H1 (cell line): ENCODE measurements around the gene CD68. TPM values are rescaled to one million over a fixed set of nuclear protein-coding genes. Genes with fewer than 3 reads are reported as not detected.

Experiments used
- CTCF ChIA-PET: fragments of 300-600 bp; sonication (Branson Sonifier 250); formaldehyde crosslinking; loops from one replicate; lab custom pipeline; 2021; ENCODE audit not compliant: partially characterized antibody; lab: Charles Lee
- POLR2A ChIA-PET: fragments of 300-600 bp; sonication (Branson Sonifier 250); formaldehyde crosslinking; loops from one replicate; lab custom pipeline; 2021; ENCODE audit warnings: inconsistent platforms; ENCODE audit not compliant: partially characterized antibody; lab: Charles Lee
- DNase-seq, 2 experiments: peaks; one replicate each; pipeline versions ENCODE4 v3.0.0 to v3.0.0-alpha.2; 2010 to 2022; ENCODE audit warnings: low spot score in 2 of 2, low read depth in 1 of 2, mixed read lengths in 1 of 2
- FAIRE-seq: peaks from 2 replicates; lab custom pipeline; 2011; peaks lifted over from hg19 to GRCh38; lab: Jason Lieb, UNC
- H2AFZ ChIP-seq: 2 replicates; pipeline ENCODE4 v1.8.1; 2012; ENCODE audit warnings: low read length, inconsistent platforms
- H2AK5ac ChIP-seq: 2 replicates; pipeline ENCODE4 v1.6.1; 2013; ENCODE audit warnings: low read depth, low read length
- H2BK120ac ChIP-seq: replicated peaks from 2 replicates; pipeline ENCODE3; 2013; ENCODE audit warnings: low read depth, low read length, inconsistent platforms
- H2BK12ac ChIP-seq: 2 replicates; pipeline ENCODE4 v1.6.1; 2013; ENCODE audit warnings: low read depth, low read length
- H2BK15ac ChIP-seq: 2 replicates; pipeline ENCODE4 v1.6.1; 2013; ENCODE audit warnings: low read length
- H2BK20ac ChIP-seq: 2 replicates; pipeline ENCODE4 v1.6.1; 2013; ENCODE audit warnings: low read length
- H2BK5ac ChIP-seq: 2 replicates; pipeline ENCODE4 v1.6.1; 2013; ENCODE audit warnings: low read depth, low read length
- H3K14ac ChIP-seq: 2 replicates; pipeline ENCODE4 v1.6.1; 2013; ENCODE audit warnings: inconsistent platforms; ENCODE audit not compliant: insufficient read length
- H3K18ac ChIP-seq: 2 replicates; pipeline ENCODE4 v1.6.1; 2013; ENCODE audit warnings: low read length; ENCODE audit errors: extremely low read depth
- H3K23ac ChIP-seq: 2 replicates; pipeline ENCODE4 v1.6.1; 2013; ENCODE audit warnings: inconsistent platforms; ENCODE audit not compliant: insufficient read length
- H3K23me2 ChIP-seq: 2 replicates; pipeline ENCODE4 v1.6.1; 2013; ENCODE audit warnings: low read depth, low read length
- H3K27ac ChIP-seq: 2 replicates; pipeline ENCODE4 v1.6.1; 2011; ENCODE audit warnings: low read depth, low read length, inconsistent platforms
- H3K27me3 ChIP-seq, 4 experiments: replicated peaks in 1 of 4; 1 replicate in 1 of 4; 2 replicates in 3 of 4; pipeline versions ENCODE4 v1.6.1 to v1.8.1; 2011 to 2013; ENCODE audit warnings: low read length in 3 of 4, mild to moderate bottlenecking in 3 of 4, inconsistent platforms in 2 of 4, mixed read lengths in 2 of 4, moderate library complexity in 1 of 4; ENCODE audit not compliant: control insufficient read depth in 3 of 4, insufficient read depth in 3 of 4; ENCODE audit errors: extremely low read depth in 1 of 4
- H3K36me3 ChIP-seq, 4 experiments: 2 replicates each; pipeline versions ENCODE4 v1.6.1 to v1.8.1; 2011 to 2013; ENCODE audit warnings: mild to moderate bottlenecking in 4 of 4, low read length in 3 of 4, moderate library complexity in 2 of 4, control low read depth in 1 of 4, inconsistent platforms in 1 of 4; ENCODE audit not compliant: insufficient read depth in 4 of 4, control insufficient read depth in 2 of 4
- H3K4ac ChIP-seq: replicated peaks from 2 replicates; pipeline ENCODE3; 2013; ENCODE audit warnings: low read length, low read depth, mixed read lengths, inconsistent platforms; ENCODE audit not compliant: insufficient read length
- H3K4me1 ChIP-seq, 4 experiments: replicated peaks in 1 of 4; 1 replicate in 1 of 4; 2 replicates in 3 of 4; pipeline versions ENCODE4 v1.6.1 to v1.8.1; 2011 to 2013; ENCODE audit warnings: low read length in 3 of 4, inconsistent platforms in 2 of 4, mixed read lengths in 1 of 4; ENCODE audit not compliant: insufficient read depth in 4 of 4, control insufficient read depth in 3 of 4
- H3K4me2 ChIP-seq, 2 experiments: 2 replicates each; pipeline versions ENCODE4 v1.6.1 to v1.8.1; 2011 to 2013; ENCODE audit warnings: low read depth in 2 of 2, low read length in 2 of 2, control low read depth in 1 of 2, inconsistent platforms in 1 of 2, mild to moderate bottlenecking in 1 of 2; ENCODE audit not compliant: insufficient read depth in 1 of 2
- H3K4me3 ChIP-seq, 4 experiments: fragments of 200-600, 300-600 bp in 1 of 4; sonication (generic), shearing (Covaris generic), sonication (Bioruptor Twin) in 1 of 4; 2 replicates each; pipeline versions ENCODE4 v1.5.1 to v1.8.1; 2011 to 2016; ENCODE audit warnings: low read length in 4 of 4, low read depth in 3 of 4, control low read depth in 2 of 4, inconsistent platforms in 2 of 4, mild to moderate bottlenecking in 2 of 4, mixed read lengths in 1 of 4, moderate library complexity in 1 of 4; ENCODE audit not compliant: insufficient read depth in 2 of 4; ENCODE audit errors: extremely low read depth in 1 of 4
- H3K56ac ChIP-seq: replicated peaks from 2 replicates; pipeline ENCODE3; 2013; ENCODE audit warnings: low read depth, mild to moderate bottlenecking, mixed read lengths, low read length, inconsistent platforms; ENCODE audit not compliant: insufficient read length
- H3K79me1 ChIP-seq: 2 replicates; pipeline ENCODE4 v1.6.1; 2013; ENCODE audit warnings: low read depth, low read length, control low read depth
- H3K79me2 ChIP-seq, 2 experiments: 2 replicates each; pipeline versions ENCODE4 v1.6.1 to v1.8.1; 2012 to 2013; ENCODE audit warnings: low read length in 2 of 2, mild to moderate bottlenecking in 2 of 2, inconsistent platforms in 1 of 2; ENCODE audit not compliant: insufficient read depth in 2 of 2, control insufficient read depth in 1 of 2
- H3K9ac ChIP-seq, 4 experiments: replicated peaks in 1 of 4; 1 replicate in 1 of 4; 2 replicates in 3 of 4; pipeline versions ENCODE4 v1.6.1 to v1.8.1; 2011 to 2013; ENCODE audit warnings: low read depth in 3 of 4, low read length in 3 of 4, control low read depth in 2 of 4, mild to moderate bottlenecking in 2 of 4, moderate library complexity in 2 of 4, inconsistent platforms in 1 of 4; ENCODE audit errors: extremely low read depth in 1 of 4
- H3K9me3 ChIP-seq, 2 experiments: 2 replicates each; pipeline versions ENCODE4 v1.6.1 to v1.8.1; 2012 to 2013; ENCODE audit warnings: mild to moderate bottlenecking in 2 of 2, moderate library complexity in 2 of 2, control low read depth in 1 of 2, inconsistent platforms in 1 of 2, low read depth in 1 of 2, low read length in 1 of 2, mixed read lengths in 1 of 2; ENCODE audit not compliant: insufficient read depth in 2 of 2
- H4K20me1 ChIP-seq, 2 experiments: replicated peaks in 1 of 2; 2 replicates each; pipeline versions ENCODE3 to v1.8.1; 2011 to 2013; ENCODE audit warnings: inconsistent platforms in 2 of 2, low read length in 2 of 2, mild to moderate bottlenecking in 1 of 2; ENCODE audit not compliant: insufficient read depth in 2 of 2, control insufficient read depth in 1 of 2
- H4K5ac ChIP-seq: 2 replicates; pipeline ENCODE4 v1.6.1; 2013; ENCODE audit warnings: low read length, low read depth, mixed read lengths, inconsistent platforms; ENCODE audit not compliant: insufficient read length
- H4K8ac ChIP-seq: 2 replicates; pipeline ENCODE4 v1.8.0; 2013; ENCODE audit warnings: mild to moderate bottlenecking, moderate library complexity, low read length, inconsistent platforms; ENCODE audit not compliant: insufficient read depth; ENCODE audit errors: extremely low read depth
- H4K91ac ChIP-seq: replicated peaks from 2 replicates; pipeline ENCODE3; 2013; ENCODE audit warnings: low read length, mixed read lengths, inconsistent platforms; ENCODE audit not compliant: insufficient read length
- ASH2L ChIP-seq: fragments of 200-600, 300-600 bp; sonication (generic); IDR thresholded peaks from one replicate; pipeline ENCODE4 v1.7.1; 2017; ENCODE audit warnings: low read length
- CBX8 ChIP-seq: fragments of 300-800, 300-1000 bp; sonication (generic); IDR thresholded peaks from 2 replicates; pipeline ENCODE4 v1.7.1; 2016; ENCODE audit warnings: low read depth, low read length, borderline replicate concordance
- CREB1 ChIP-seq: IDR thresholded peaks from 2 replicates; pipeline ENCODE4 v1.6.1; 2012; ENCODE audit warnings: inconsistent platforms
- CTBP2 ChIP-seq: IDR thresholded peaks from 2 replicates; pipeline ENCODE4 v1.7.0; 2011; ENCODE audit warnings: borderline replicate concordance, mild to moderate bottlenecking, moderate library complexity, mixed read lengths, low read length; ENCODE audit not compliant: insufficient read depth, insufficient read length
- KDM1A ChIP-seq: fragments of 200-600, 300-600 bp; sonication (generic); IDR thresholded peaks from 2 replicates; pipeline ENCODE4 v1.7.1; 2016; ENCODE audit warnings: mild to moderate bottlenecking, low read length, borderline replicate concordance
- POLR2A ChIP-seq, 2 experiments: IDR thresholded peaks; 1 replicate in 1 of 2; 2 replicates in 1 of 2; pipeline ENCODE4 v1.6.1; 2011; ENCODE audit warnings: low read depth in 2 of 2, low read length in 2 of 2, mild to moderate bottlenecking in 2 of 2; ENCODE audit errors: control extremely low read depth in 1 of 2
- RFX5 ChIP-seq: IDR thresholded peaks from 2 replicates; pipeline ENCODE4 v1.6.1; 2011; ENCODE audit warnings: low read depth, low read length, improper control_type of control experiment, borderline replicate concordance
- SIN3A ChIP-seq, 2 experiments: IDR thresholded peaks in 1 of 2; conservative IDR thresholded peaks in 1 of 2; 2 replicates each; pipeline ENCODE4 v1.6.1; 2011 to 2012; ENCODE audit warnings: low read length in 2 of 2, improper control_type of control experiment in 1 of 2, low read depth in 1 of 2, mild to moderate bottlenecking in 1 of 2
- SIRT6 ChIP-seq: IDR thresholded peaks from one replicate; pipeline ENCODE4 v1.7.1; 2012; ENCODE audit warnings: low read length, inconsistent platforms
- SRF ChIP-seq: IDR thresholded peaks from 2 replicates; pipeline ENCODE4 v1.6.1; 2011; ENCODE audit warnings: mild to moderate bottlenecking, low read depth, low read length, moderate library complexity
- SUZ12 ChIP-seq: fragments of 200-600 bp; sonication (generic); IDR thresholded peaks from 2 replicates; pipeline ENCODE4 v1.6.1; 2012; ENCODE audit warnings: mild to moderate bottlenecking, inconsistent platforms, low read length, moderate library complexity, mixed read lengths
- ZNF274 ChIP-seq: IDR thresholded peaks from 2 replicates; pipeline ENCODE4 v1.7.0; 2012; ENCODE audit warnings: low read length, borderline replicate concordance; ENCODE audit errors: extremely low read depth
- WGBS, 2 experiments: shearing (Covaris generic) in 1 of 2; methylation state at CpG; one replicate each; pipeline versions ENCODE4 v1.1.6 to v1.1.7; 2013 to 2015; ENCODE audit warnings: low lambda C conversion rate in 2 of 2, mixed read lengths in 2 of 2, inconsistent platforms in 1 of 2, low coverage in 1 of 2, missing lambda C conversion rate in 1 of 2; ENCODE audit not compliant: insufficient replicate concordance in 2 of 2, insufficient coverage in 1 of 2, insufficient read length in 1 of 2; ENCODE audit errors: extremely low coverage in 1 of 2, missing lambda C conversion rate in 1 of 2; 5-methylcytosine and 5-hydroxymethylcytosine counted together
- polyA plus RNA-seq, 7 experiments: library from polyadenylated mRNA; depleted of rRNA in 3 of 7; stranded (reverse) in 5 of 7; unstranded in 2 of 7; fragments of >200 nt in 5 of 7; fragments of 200-250 nt in 2 of 7; gene quantifications; 1 replicate in 5 of 7; 2 replicates in 1 of 7; 4 replicates in 1 of 7; pipeline versions ENCODE4 v1.2.1 to v1.2.3, GENCODE V29; 2011 to 2013; ENCODE audit warnings: missing spikeins in 2 of 7, mixed read lengths in 2 of 7
- total RNA-seq: library from RNA; stranded (reverse); fragmentation: NEBNext Ultra II Directional; extraction: Animal tissue kit (Norgen Biotek cat#: 25700); gene quantifications from 2 replicates; pipeline ENCODE4 v1.2.1, GENCODE V29; 2021

CD68 gene
- total and polyA plus RNA-seq, 2 of the 8 experiments (the other 6 are each of a cell fraction or from before 2014, with no cell fraction given) = 0.18 TPM; not detected in 1

DNA sequence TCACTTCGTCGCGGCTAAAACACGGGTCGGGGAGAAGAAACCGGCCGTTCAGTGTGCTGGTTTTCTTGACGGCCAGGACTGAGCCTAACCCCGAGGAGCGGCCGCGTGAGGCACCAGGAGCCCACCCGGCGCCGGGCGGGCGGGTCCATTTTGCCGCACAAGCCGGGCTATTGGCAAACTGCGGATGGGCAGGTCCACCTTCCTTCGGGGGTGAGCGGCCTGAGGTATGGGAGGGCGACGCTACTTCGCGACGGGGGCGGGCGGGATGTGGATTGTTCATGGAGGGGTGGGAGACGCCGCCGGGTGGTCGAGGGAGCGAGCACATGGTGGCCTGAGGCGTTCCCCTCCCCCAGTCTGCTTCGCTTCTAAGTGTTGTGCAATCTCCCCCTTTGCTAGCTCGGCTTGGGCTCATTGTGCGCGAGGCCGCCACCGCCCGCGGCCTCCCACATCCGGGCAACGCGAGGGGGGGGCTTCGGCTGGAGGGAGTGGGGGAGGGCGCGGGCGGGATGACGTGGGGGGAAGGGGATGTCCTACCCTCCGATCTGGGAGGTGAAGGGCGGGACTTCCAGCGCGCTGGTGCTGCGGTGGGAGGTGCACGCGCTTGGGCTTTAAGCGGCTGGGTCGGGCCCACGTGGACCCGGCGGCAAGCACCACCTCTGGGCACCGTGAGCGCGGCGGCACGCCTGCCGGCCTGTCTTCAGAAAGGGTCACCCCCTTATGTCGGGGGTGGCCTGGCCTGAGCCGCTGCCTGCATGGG is 5.9 kb upstream of the CD68 start:
- POLR2A ChIA-PET = interaction anchor here (0.7 to 37.5 kb wide), 39 partner anchors 9 to 366 kb away, joined by 3 to 1144 read pairs (median 4); partner anchors contain the start of genes ACAP1, ATP1B2, CD68 and CTDNEP1
- TF ChIP-seq ZNF274 = no peak
- peak; percentile 87 to 96 for TF ChIP-seq POLR2A (IDR thresholded peaks at IDR 0.05; ENCODE audit: control extremely low read depth in 1 of 2, low read depth in 2 of 2, low read length in 2 of 2)
- TF ChIP-seq SUZ12 = no peak
- peak in 1 of 2 experiments; percentile 90; a peak in 2 of 4 replicates for TF ChIP-seq SIN3A (conservative IDR thresholded peaks at IDR 0.05 in 1 of 2, IDR thresholded peaks at IDR 0.05 in 1 of 2; ENCODE audit: low read depth in 1 of 2, low read length in 2 of 2)
- TF ChIP-seq SIRT6 = peak; percentile 71
- no peak for TF ChIP-seq CTBP2
- peak; percentile 8 for TF ChIP-seq ASH2L
- TF ChIP-seq CREB1 = peak; percentile 88
- TF ChIP-seq CBX8 = no peak
- no peak for TF ChIP-seq RFX5
- TF ChIP-seq SRF = peak; percentile 20; the same call in 1 of the 2 replicates
- no peak for TF ChIP-seq KDM1A

More for the DNA sequence above, 5.9 kb upstream of the CD68 start:
- no peaks in the 10 kb centered on the region for H3K9me3 ChIP-seq
- H4K8ac ChIP-seq = peak overlapping the region; percentile 98; the same call in 1 of the 2 replicates
- peak overlapping the region; percentile 77 for H4K5ac ChIP-seq
- H2BK5ac ChIP-seq = peak overlapping the region; percentile 98
- DNase-seq (peak in 1 of 2 experiments; percentile 82), FAIRE-seq (no peak)
- peak overlapping the region; percentile 99 for H3K27ac ChIP-seq
- H2BK15ac ChIP-seq = no peak overlapping the region
- H3K18ac ChIP-seq = peak overlapping the region; percentile 94
- no peak overlapping the region for H2AK5ac ChIP-seq
- H3K4me1 ChIP-seq = peaks cover 4 to 10% (median 7%) of the 10 kb centered on the region in 4 experiments
- H3K56ac ChIP-seq = peak overlapping the region; percentile 83
- H3K14ac ChIP-seq = peak overlapping the region; percentile 18
- H4K20me1 ChIP-seq = peaks cover 27 to 34% of the 10 kb centered on the region in 2 experiments
- peaks cover 6% of the 10 kb centered on the region for H3K79me1 ChIP-seq
- peak overlapping the region; percentile 71 to 97 for H3K4me2 ChIP-seq
- WGBS, 2 experiments = 1% methylated on average over 28 of the region's 71 CpGs; no CpG with 5 or more reads in 1 of the 2 experiments
- no peak overlapping the region for H2BK120ac ChIP-seq
- peak overlapping the region; percentile 97 to 99 (median 98) for H3K4me3 ChIP-seq
- no peak overlapping the region for H2BK20ac ChIP-seq
- peak overlapping the region; percentile 98 for H4K91ac ChIP-seq
- H2BK12ac ChIP-seq = no peak overlapping the region
- H3K23ac ChIP-seq = no peak overlapping the region
- peak overlapping the region; percentile 98 for H3K4ac ChIP-seq
- CTCF ChIA-PET = interaction anchor here (0.6 to 3.6 kb wide), 5 partner anchors 10 to 217 kb away, joined by 3 to 24 read pairs (median 5); partner anchors contain the start of genes MPDU1 and SOX15
- H3K36me3 ChIP-seq = peaks cover 51 to 75% (median 67%) of the 10 kb centered on the region in 4 experiments
- H3K79me2 ChIP-seq = peaks cover 23 to 39% of the 10 kb centered on the region in 2 experiments
- H2AFZ ChIP-seq = no peak overlapping the region
- H3K9ac ChIP-seq = peak overlapping the region; percentile 98 to 100 (median 99)
- no peaks in the 10 kb centered on the region for H3K27me3 ChIP-seq
- peaks cover 4% of the 10 kb centered on the region for H3K23me2 ChIP-seq
